Breast epithelium (tissue), 4 donors: Measurements from ENCODE around the gene TEX264. TPM values are rescaled to one million over a fixed set of nuclear protein-coding genes. Genes with fewer than 3 reads are reported as not detected.

Experiments
- DNase-seq, 2 donors: peaks; one replicate each; pipeline ENCODE4 v3.0.0-alpha.2; 2019; ENCODE audit warnings: low spot score in 2 of 2
- H3K27ac ChIP-seq, 2 donors: fragments of 200-600 bp; sonication (generic) in 1 of 2; one replicate each; pipeline ENCODE4 v1.5.1; 2016 to 2019; ENCODE audit warnings: mild to moderate bottlenecking in 1 of 2
- H3K27me3 ChIP-seq, 2 donors: fragments of 200-600 bp; sonication (generic) in 1 of 2; one replicate each; pipeline versions ENCODE4 v1.5.1 to v1.6.0; 2017 to 2019; ENCODE audit warnings: control low read depth in 1 of 2, mild to moderate bottlenecking in 1 of 2
- H3K36me3 ChIP-seq: fragments of 200-600 bp; one replicate; pipeline ENCODE4 v1.5.1; 2019
- H3K4me1 ChIP-seq, 2 donors: fragments of 200-600 bp; sonication (generic); one replicate each; pipeline ENCODE4 v1.5.1; 2016 to 2019; ENCODE audit warnings: control low read depth in 1 of 2
- H3K4me3 ChIP-seq, 3 donors: fragments of 200-600 bp; sonication (generic); 1 replicate in 2 of 3; 2 replicates in 1 of 3; pipeline ENCODE4 v1.5.1; 2016 to 2019; ENCODE audit warnings: mild to moderate bottlenecking in 3 of 3, moderate library complexity in 2 of 3
- H3K9me3 ChIP-seq, 2 donors: fragments of 200-600 bp; sonication (generic) in 1 of 2; one replicate each; pipeline ENCODE4 v1.5.1; 2016 to 2019; ENCODE audit warnings: control low read depth in 1 of 2
- POLR2A ChIP-seq: fragments of 450-650 bp; IDR thresholded peaks from one replicate; pipeline ENCODE4 v1.6.1; 2016; ENCODE audit warnings: antibody characterized with exemption, mild to moderate bottlenecking, moderate library complexity
- POLR2AphosphoS5 ChIP-seq, 3 donors: sonication (generic); formaldehyde crosslinking; IDR thresholded peaks; one replicate each; pipeline ENCODE4 v1.6.1; 2017; ENCODE audit warnings: antibody characterized with exemption in 3 of 3
- intact Hi-C: fragments of 100-400 bp; cut with DNase I; formaldehyde crosslinking; loops from one replicate; pipeline ENCODE4 v1.15.1; 2023; ENCODE audit warnings: low total_unique reads
- total RNA-seq, 3 donors: library from RNA; depleted of rRNA; stranded (reverse); fragments of >200 nt; gene quantifications; one replicate each; pipeline ENCODE4 v1.1.0, GENCODE V29; 2016
- TF ChIP-seq, protein P1 (sequence below), 3 donors: fragments of 450-650 bp; IDR thresholded peaks; one replicate each; pipeline ENCODE4 v1.5.1; 2016 to 2017; ENCODE audit warnings: antibody characterized with exemption in 3 of 3, mild to moderate bottlenecking in 3 of 3, moderate library complexity in 3 of 3

The TEX264 gene
- total RNA-seq, 3 donors from 2014 or later = 55.7 to 94.3 (median 80.5) TPM

DNA sequence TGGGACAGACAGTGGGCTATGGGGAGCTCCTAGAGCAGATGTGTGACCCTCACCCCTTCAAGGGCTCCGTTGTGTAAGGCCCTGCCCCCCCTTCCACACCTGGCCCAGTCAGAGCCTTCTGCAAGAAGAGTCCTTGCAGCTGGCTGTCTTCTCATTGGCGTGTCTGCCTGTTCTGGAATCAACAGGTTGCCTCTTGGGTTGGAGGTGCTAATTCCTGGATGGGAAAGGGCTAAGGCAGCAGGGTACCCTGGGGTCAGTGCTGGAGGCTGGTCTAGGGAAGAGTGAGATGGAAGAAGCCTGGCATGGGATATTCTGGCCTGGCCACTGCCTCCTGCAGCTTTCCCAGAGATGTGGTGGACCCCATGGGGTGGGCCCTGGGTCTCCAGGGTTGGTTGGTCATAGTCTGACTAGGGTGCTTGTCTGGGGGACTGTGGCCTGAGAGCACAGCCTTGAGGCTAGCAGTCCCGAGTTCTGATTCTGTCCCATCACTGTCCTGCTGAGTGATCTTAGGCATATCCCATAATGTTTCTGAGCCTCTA is 5.1 kb downstream of the TEX264 start:
- H3K9me3 ChIP-seq = no peaks in the 10 kb centered on the region
- H3K27me3 ChIP-seq = no peaks in the 10 kb centered on the region
- H3K36me3 ChIP-seq = no peaks in the 10 kb centered on the region
- no peak overlapping the region for H3K27ac ChIP-seq
- intact Hi-C loops = no loop called here
- H3K4me3 ChIP-seq = no peak overlapping the region
- no peak for DNase-seq
- no peak for TF ChIP-seq POLR2A
- TF ChIP-seq POLR2AphosphoS5 (IDR thresholded peaks at IDR 0.05) = no peak
- TF ChIP-seq, protein P1, sequence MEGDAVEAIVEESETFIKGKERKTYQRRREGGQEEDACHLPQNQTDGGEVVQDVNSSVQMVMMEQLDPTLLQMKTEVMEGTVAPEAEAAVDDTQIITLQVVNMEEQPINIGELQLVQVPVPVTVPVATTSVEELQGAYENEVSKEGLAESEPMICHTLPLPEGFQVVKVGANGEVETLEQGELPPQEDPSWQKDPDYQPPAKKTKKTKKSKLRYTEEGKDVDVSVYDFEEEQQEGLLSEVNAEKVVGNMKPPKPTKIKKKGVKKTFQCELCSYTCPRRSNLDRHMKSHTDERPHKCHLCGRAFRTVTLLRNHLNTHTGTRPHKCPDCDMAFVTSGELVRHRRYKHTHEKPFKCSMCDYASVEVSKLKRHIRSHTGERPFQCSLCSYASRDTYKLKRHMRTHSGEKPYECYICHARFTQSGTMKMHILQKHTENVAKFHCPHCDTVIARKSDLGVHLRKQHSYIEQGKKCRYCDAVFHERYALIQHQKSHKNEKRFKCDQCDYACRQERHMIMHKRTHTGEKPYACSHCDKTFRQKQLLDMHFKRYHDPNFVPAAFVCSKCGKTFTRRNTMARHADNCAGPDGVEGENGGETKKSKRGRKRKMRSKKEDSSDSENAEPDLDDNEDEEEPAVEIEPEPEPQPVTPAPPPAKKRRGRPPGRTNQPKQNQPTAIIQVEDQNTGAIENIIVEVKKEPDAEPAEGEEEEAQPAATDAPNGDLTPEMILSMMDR (IDR thresholded peaks at IDR 0.05) = no peak
- no peaks in the 10 kb centered on the region for H3K4me1 ChIP-seq

DNA sequence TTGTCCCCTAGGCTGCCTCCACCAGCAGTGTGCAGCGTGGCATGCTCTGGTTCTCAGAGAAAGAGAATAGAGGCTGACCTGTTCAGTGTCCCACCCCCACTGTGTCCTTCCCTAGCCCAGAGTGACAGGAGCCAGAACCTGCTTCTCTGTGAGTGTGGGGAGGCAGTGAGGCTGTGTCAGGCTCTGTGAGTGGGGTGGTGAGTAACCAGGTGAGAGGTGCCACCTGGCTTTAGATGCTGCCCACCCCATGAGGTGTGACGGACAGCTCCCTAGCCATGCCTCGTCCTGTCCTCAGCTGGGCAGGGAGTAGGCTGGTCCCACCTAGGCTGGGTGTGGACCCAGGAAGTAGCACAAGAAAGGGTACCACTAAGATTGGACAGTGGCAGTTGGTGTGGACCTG is 6.3 kb downstream of the TEX264 start:
- DNase-seq = no peak
- Histone ChIP-seq H3K4me1 (no peaks in the 10 kb centered on the region), H3K4me3 (no peak overlapping the region), H3K27me3 (no peaks in the 10 kb centered on the region), H3K9me3 (no peaks in the 10 kb centered on the region), H3K27ac (no peak overlapping the region), H3K36me3 (no peaks in the 10 kb centered on the region)
- intact Hi-C loops = no loop called here
- TF ChIP-seq, protein P1 (IDR thresholded peaks at IDR 0.05) = no peak
- TF ChIP-seq POLR2A = no peak
- no peak for TF ChIP-seq POLR2AphosphoS5 (IDR thresholded peaks at IDR 0.05)

DNA sequence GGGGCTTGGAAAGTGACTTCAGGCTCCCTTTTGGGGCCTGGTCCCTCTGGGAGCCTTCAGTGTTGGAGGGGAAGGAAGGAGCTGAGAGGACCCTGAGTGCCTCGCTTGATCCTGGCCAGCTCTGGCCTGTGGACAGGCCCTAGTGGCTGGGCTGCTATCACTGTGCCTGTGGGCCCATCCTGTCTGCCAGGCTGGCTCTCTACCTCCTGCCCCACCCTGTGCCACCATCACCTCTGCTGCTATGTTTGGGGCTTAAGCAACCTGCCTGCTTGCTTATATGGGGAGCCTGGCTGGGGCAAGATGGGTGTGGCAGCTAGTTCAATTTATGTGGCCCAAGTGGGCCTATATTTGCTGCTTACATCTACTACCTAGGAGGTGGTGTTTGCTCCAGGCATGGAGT is 7.1 kb downstream of the TEX264 start:
- Histone ChIP-seq H3K27ac (no peak overlapping the region), H3K36me3 (no peaks in the 10 kb centered on the region), H3K4me3 (no peak overlapping the region), H3K4me1 (no peaks in the 10 kb centered on the region), H3K9me3 (no peaks in the 10 kb centered on the region), H3K27me3 (no peaks in the 10 kb centered on the region)
- TF ChIP-seq, protein P1 (IDR thresholded peaks at IDR 0.05) = no peak
- no peak for TF ChIP-seq POLR2A
- no peak for TF ChIP-seq POLR2AphosphoS5 (IDR thresholded peaks at IDR 0.05)
- DNase-seq = no peak
- intact Hi-C loops = no loop called here

DNA sequence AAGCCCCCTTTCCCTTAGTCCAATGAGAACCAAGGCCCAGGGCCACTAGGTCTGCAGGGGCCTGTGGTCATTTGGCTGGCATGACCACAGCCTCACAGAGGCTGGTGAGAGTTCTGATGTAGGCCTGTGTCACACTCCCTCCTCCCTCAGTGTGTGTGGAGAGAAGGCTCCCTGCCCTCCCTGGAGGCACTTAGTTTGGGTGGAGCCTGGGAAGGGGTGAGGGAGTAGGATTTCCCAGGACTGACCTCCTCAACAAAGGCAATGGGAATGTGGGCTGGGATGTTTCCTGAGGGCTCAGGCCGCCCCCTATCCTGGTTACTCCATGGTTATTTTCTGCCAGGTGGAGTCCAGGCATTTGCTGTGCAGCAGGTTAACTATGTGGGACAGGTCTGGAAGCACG is 7.6 kb downstream of the TEX264 start:
- Histone ChIP-seq H3K4me1 (no peaks in the 10 kb centered on the region), H3K4me3 (no peak overlapping the region), H3K27ac (no peak overlapping the region), H3K9me3 (no peaks in the 10 kb centered on the region), H3K36me3 (no peaks in the 10 kb centered on the region), H3K27me3 (no peaks in the 10 kb centered on the region)
- TF ChIP-seq, protein P1 (IDR thresholded peaks at IDR 0.05) = no peak
- TF ChIP-seq POLR2A (no peak), POLR2AphosphoS5 (IDR thresholded peaks at IDR 0.05) (no peak)
- intact Hi-C loops = no loop called here
- DNase-seq = no peak

DNA sequence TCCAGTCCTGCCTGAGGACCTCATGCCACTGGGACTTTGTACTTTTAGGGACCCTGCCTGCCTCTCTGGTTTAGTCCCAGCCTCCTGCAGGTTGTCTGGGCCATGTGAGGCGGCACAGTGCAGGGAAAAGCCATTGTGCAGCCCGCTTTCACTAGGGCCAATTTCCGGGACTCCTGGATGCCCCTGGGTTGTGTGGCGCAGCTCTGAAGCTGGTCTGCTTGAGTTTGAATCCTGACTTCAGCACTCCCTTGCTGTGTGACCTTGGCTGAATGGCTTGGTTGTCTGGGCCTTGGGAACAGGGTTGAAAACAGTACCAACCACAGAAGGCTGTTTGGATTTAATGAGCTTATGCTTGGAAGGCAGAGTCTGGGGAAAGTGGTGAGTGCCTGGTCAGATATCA is 8.3 kb downstream of the TEX264 start:
- H3K4me3 ChIP-seq = no peak overlapping the region
- H3K27ac ChIP-seq = no peak overlapping the region
- no peak for DNase-seq
- no peaks in the 10 kb centered on the region for H3K27me3 ChIP-seq
- intact Hi-C loops = no loop called here
- H3K9me3 ChIP-seq = no peaks in the 10 kb centered on the region
- no peaks in the 10 kb centered on the region for H3K4me1 ChIP-seq
- no peak for TF ChIP-seq POLR2A
- no peak for TF ChIP-seq POLR2AphosphoS5 (IDR thresholded peaks at IDR 0.05)
- TF ChIP-seq, protein P1 (IDR thresholded peaks at IDR 0.05) = no peak
- no peaks in the 10 kb centered on the region for H3K36me3 ChIP-seq
